Left renal cortex interstitium (tissue), 4 donors: Measurements from ENCODE around the gene SAMSN1. TPM values are rescaled to one million over a fixed set of nuclear protein-coding genes. Genes with fewer than 3 reads are reported as not detected.

Experiments
- DNase-seq, 4 donors: peaks; one replicate each; pipeline ENCODE4 v3.0.0-alpha.2; 2013; ENCODE audit warnings: low read depth in 4 of 4, low spot score in 2 of 4, missing footprints in 1 of 4
- polyA plus RNA-seq, 4 donors: library from polyadenylated mRNA; unstranded; fragments of 120-200 nt; gene quantifications; one replicate each; pipeline ENCODE4 v1.2.1, GENCODE V29; 2013; ENCODE audit not compliant: insufficient read length in 4 of 4

Gene SAMSN1
- polyA plus RNA-seq, 4 donors = 3.4 to 6.7 (median 5.1) TPM

DNA sequence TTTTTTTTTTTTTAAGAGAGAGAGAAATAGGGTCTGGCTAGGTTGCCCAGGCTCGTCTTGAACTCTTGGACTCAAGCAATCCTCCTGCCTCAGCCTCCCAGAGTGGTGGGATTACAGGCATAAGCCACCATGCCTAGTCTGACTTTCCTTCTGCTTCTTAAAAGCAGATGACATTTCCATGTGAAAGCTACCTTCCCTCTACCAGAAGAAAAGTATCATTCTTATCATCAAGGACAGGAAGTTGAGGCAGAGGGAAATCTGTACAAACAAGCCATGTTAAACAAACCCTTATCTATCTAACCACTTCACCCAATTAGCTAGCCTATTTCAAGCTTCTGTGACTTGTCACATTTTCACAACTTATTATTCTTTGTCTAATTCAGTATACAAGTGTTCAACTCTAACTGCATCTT is 54.8 kb downstream of the SAMSN1 start:
- DNase-seq = no peak

DNA sequence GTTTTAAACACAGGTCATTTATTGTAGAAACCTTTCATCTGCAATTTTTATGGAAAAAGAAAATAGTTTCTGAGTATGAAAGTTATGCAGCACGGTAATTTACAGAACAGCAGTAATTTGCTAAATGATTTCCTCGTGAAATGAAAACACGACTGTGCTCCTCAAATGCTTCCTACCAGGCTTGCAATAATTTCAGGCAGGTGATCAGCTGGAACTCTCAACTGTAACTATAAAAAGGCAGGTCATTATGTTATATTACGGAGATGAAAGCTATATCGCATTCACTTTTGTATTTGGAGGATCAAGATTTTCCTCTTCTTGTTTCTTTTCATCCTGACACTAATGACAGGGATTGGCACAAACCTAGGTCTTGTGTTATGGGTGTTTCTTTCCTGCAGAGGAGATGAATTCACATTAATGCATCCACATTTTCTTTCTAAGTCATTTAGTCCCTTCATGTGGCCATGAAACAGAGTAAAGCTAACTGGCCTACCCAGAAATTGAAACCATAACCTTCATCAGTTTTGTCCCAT is 57.4 kb downstream of the SAMSN1 start:
- DNase-seq = no peak

DNA sequence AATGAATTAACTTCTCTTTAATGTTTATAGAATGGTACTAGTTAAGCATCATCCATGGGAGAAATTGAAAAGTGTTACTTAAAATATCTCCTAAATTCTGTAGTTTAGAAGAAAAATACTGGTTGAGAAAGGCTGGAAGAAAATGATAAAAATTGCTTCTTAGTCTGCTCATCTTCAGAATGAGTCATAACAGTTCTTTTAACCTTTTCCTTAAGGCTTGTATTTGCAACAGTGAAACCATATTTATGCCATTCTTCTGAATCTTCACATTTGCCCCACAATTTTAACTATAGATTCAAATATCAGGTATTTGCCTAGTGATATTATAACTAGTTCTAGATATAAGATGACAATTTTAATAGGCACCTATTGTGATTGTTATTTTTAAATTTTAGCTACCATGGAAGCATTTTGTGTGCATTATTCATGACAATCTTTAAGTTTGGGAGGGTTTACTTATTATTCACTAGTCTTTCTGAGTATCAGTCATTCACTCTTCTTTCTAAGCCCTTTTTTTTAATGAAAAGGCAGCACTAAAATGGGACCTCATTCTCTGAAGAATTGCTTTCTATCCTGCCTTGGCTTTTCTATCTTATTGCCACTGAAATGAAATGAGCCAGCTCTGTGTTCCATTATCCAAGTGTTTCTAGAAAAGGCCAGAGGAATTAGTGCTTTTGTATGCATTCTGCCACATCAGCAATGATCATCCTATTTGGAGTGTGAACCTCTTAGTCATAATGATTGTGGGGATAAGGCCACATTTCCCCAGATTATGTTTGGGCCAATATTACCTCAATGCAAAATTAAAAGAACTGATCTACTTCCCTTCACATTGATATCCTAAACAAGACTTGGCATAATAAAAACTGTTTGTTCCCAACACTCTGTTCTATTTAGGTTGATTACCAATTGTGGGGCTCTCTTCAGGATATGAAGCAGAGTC is 58.4 kb downstream of the SAMSN1 start:
- no peak for DNase-seq

DNA sequence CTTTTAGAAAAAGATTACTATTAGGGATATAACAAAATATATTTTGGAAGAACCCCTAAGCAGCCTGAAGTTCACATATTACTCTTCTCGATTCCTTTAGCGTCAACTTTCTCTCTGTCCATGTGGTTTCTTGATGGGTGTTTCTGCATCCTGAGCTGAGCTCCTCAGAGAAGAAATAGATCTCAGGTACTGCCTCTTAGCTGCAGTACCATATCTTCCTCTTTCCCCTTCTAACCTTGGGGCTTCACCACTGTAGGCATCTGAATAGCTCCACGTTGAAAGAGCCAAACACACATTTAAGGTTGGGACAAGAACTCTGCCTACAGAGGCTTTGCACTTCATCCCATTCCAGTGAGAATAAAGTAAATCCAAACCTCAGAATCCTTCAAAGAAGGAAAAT is 59.2 kb downstream of the SAMSN1 start:
- DNase-seq = no peak

DNA sequence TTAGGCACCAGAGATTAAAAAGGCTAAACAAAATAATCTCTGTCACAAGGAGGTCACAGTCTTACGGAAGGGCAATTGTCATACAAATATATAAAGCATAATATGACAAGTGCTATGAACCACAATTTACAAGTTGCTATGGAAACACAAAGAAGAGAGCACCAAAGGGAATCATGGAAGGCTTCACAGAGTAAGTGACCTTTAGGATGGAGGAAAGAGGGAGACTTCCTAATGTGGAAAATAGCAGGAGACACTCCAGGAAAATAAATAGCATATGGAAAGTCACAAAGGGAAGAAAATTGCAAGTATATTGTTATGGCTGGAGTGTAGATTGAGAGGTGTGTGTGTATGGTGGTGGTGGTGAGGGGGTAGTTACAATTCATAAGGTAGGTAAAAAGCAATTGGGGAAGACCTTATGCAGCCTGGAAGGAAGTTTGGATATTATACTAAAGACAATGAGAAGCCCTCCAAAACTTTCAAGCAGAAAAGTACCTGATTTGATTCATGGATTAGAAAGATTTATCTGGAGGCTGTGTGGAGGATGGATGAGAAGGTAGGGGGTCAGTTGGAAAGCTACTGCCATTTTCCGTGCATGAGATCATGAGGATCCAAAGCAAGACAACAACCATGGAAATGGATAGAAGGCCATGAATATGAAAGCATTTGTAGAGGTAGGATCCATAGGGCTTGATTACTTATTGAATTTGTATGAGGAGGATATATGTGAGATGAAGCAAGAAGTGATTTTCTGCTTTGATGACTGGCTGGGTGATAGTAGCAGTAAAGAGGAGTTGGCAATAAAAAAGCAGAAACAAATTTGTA is 61.7 kb downstream of the SAMSN1 start:
- DNase-seq = no peak

DNA sequence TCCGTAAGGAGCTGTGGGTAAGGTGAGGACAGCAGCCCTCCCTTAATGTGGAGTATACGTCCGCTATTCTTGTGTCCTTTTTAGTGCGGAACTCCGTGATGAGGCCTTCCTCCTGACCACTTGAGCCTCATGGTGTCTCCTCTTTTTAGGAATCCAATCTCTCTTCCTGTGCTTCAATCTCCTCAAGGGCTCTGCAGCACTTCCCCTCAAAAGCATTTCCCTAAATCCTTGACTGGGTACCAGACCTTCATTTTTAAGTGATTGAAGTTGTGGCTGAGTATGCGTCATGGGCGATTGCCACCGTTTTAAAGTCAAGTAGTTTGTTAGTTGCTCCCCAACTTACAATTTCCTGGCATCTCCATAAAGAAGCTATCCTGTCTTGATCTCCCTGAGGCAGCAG is 62.8 kb downstream of the SAMSN1 start:
- no peak for DNase-seq

DNA sequence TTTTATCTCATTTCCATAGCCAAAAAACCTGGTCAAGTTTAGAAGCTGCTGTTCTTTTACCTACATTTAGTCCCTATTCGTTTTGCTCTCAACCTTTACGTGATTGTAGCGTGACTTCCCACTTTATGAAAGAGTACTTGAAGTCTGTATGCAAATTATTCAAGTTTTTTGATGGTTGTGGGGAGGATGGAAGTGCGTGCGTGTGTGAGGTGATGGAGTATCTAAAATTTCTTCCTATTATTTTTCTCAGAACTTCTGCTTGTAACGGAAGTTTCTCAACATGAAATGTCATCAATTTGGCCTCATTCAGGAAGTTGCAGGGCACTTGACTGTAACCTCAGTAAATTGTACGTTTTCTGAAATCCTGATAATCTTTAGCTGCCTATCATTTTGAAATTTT is 64.0 kb downstream of the SAMSN1 start:
- DNase-seq = no peak

DNA sequence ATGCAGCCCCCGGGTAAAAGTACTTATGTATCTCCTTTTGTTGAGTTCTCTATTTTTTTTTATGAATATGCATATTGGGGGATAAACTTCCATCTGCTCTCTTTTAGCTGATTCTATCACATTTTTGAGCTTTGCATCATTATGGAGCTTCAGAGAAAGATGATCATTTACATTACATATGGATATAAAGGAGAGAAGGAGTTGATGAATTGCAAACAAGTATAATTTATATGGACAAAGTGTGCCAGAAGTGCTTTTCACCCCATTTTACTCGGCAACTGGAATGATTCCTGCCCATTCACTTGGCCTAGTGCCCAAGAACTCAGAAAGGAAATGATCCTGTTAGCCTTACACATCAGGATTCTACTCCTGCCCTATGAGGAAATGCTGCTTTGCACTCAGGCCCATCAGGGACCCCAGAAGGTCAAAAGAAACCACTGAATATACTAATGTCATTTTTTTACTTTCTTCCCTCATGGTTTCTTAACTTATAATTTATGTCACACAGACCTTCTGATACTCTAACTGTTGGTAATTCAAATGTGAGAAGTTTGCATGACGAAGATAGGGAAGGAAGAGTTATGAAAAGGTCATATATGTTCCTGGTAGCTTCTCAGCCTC is 65.6 kb downstream of the SAMSN1 start:
- no peak for DNase-seq

GRCh38 chr21:14479241-14479786 is 66.8 kb downstream of the SAMSN1 start:
- DNase-seq = no peak

DNA sequence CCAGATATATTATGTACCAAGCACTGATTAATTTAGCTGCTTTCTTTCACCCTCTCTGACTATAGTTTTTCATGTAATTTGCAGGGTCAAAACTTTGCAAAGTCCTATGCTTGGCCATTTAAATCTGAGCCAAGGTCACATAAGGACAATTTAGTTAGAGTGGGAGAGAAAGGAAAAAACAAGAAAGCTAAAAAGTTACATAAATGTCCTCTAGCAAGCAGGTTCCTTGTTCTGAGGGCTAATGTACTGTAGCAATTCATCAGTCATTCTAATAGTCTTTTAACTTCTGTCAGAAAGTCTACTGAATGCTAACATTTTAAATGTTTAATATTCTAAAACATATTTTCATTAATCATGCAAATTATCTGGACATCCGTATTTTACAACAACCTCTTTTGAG is 68.3 kb downstream of the SAMSN1 start:
- no peak for DNase-seq

DNA sequence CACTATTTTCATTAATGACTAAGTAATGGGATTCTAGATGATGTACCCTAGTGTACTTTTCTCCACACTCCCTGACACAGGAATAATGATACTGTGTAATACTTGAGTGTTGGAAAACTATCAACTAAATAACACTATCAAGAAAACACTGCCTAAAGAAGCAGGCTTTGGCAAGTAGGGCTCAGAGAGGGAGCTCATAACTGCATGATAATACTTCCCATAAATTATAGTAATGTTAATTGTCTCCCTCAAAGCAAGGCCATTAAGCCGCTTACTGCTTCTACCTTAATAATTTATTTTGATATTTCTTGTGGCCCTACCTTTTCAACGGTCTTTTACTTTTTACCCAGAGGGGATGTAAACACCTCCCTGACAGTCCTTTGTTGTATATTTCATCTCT is 69.0 kb downstream of the SAMSN1 start:
- no peak for DNase-seq

GRCh38 chr21:14474995-14475394 is 71.1 kb downstream of the SAMSN1 start:
- no peak for DNase-seq

GRCh38 chr21:14469641-14470040 is 76.5 kb downstream of the SAMSN1 start:
- DNase-seq = no peak

DNA sequence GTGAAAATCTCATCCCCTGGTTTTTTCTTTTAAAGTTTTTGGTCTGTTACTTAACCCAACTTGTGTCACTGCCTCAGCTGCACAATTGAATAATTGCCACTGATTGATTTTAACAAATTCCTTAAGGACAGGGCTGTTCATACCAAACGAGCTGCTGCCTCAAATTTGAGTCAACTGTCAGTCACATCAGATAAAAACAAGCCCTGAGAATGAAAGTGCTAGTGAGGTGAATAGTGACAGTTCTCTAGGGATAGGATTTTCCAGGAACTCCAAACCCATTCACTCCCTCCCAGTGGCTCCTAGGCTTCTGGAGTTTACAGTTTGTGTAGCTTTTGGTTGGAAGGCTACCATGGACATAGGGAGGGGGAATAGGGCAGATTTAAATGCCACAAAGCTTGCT is 79.4 kb downstream of the SAMSN1 start:
- DNase-seq = no peak

DNA sequence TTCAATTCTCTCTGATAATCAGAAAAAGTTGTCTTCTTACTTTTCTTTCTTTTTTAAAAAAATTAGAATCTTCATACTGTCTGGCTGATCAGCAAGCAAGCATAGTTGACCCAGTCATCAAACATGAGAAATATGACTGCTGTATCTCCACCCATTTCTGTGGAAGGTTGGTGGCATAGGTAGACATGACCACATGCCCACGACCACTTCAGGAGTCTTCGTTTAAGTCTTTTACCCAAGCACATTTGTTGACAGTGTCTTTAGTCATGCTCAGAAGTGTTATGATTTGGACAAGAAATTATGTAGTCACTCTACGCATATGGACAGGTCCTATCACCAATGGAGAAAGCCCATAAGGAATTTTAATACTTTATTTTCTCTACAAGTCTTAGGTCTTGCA is 88.4 kb downstream of the SAMSN1 start:
- DNase-seq = no peak

GRCh38 chr21:14456911-14457310 is 89.2 kb downstream of the SAMSN1 start:
- DNase-seq = no peak

DNA sequence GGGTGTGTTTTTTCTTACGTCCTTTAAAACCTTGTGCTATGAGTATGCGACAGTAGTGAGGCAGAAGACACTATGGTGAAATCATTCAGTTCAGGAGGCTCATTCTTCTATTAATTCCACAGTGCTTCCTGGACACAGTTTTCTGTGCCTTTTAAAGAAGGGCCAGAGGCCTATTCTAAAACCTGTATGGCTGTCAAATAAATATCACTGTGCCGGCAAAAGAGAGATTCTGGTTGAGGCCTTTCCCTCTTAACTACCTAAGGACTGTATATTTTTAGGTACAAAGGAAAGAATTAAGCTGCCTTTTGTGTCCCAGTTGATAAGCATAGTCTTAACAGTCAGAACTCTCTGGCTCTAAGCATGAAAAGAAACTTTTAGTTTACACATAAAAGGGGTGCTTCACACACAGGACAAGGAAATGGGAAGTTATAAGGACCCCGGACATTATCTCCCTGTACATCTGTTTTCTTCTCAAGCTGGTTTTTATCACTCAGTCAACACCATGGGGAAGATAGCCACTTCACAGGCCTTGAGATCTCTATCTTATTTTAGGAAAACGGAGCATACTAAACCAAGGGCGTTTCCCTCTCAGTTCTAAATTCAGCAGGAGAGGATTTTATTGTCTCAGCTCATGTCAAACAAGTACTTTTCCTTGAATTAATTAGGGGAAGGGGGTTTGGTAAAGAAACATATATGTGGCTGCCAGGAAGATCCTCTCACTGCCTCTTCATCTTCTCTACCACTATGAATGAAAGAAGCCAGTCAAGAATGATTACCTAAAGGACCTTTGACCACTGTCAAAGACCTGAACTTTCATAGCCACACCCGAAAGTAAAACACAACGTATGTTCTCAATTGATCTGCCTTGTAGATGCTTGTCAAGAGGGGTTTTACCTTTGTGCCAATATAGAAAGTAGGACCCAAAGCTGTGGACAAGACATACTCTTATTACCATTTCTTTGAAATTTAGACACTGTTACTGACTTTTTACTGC is 91.8 kb downstream of the SAMSN1 start:
- DNase-seq = no peak

DNA sequence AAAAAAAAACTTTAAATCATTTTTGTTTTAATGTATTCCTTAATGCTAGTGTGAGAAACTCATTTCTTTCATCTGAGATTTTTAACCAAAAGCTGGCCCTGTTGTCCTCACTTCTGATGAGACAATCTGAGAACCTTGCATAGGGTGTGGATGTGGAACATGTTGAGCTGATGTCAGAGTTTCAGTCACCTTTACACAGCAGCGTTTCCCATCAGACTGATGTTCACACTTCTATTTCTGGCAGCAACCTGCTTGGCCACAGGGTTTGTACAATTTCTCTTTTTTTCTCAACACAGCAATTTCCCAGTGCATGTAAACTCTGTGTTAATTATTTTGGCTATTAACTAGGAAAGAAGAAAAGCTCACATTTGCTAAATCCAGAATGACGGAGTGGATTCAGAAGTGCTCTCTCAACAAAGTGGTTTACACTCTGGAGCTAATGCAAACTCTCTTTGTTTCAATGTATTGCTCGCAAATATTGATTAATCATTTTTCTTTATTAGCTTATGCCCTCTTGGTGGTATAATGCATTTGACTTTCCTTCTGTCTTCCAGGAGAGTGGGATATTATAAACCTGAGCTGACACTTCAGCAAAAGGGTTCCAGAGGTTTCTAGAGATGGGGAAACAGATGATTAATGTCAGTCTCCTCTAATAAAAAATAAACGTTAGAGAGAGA is 92.6 kb downstream of the SAMSN1 start:
- DNase-seq = no peak

GRCh38 chr21:14452727-14453241 is 93.3 kb downstream of the SAMSN1 start:
- DNase-seq = no peak
